GM10248 (cell line): ENCODE data around the gene ZDHHC19.
A peak's percentile ranks its signal among the peaks of the same experiment; 100 is the strongest.

Experiments
- CTCF ChIA-PET: fragments of 300-600 bp; sonication (Branson Sonifier 250); formaldehyde crosslinking; extraction: SDS; loops from one replicate; lab custom pipeline; 2021; ENCODE audit warnings: antibody characterized with exemption; lab: Yijun Ruan, JAX
- POLR2A ChIA-PET: fragments of 350-650 bp; sonication (Branson Sonifier 250); formaldehyde crosslinking; extraction: SDS; loops from one replicate; lab custom pipeline; 2020; ENCODE audit warnings: antibody characterized with exemption; lab: Yijun Ruan, JAX
- DNase-seq: peaks from one replicate; pipeline ENCODE4 v3.0.0; 2012; ENCODE audit errors: extremely low spot score
- CTCF ChIP-seq: IDR thresholded peaks from 2 replicates; pipeline ENCODE4 v1.5.1; 2012; ENCODE audit warnings: mild to moderate bottlenecking, low read depth; ENCODE audit errors: extremely low read depth, missing control alignments, control extremely low read depth

The ZDHHC19 gene

GRCh38 chr3:196236223-196236622, 25.0 kb upstream of the ZDHHC19 start:
- ChIA-PET CTCF (interaction anchor here (1.0 to 1.8 kb wide), 3 partner anchors 11 to 210 kb away, joined by 3 to 10 read pairs (median 4); no protein-coding TSS in a partner anchor), POLR2A (no interaction called here)
- no peak for DNase-seq
- TF ChIP-seq CTCF, result no peak

DNA sequence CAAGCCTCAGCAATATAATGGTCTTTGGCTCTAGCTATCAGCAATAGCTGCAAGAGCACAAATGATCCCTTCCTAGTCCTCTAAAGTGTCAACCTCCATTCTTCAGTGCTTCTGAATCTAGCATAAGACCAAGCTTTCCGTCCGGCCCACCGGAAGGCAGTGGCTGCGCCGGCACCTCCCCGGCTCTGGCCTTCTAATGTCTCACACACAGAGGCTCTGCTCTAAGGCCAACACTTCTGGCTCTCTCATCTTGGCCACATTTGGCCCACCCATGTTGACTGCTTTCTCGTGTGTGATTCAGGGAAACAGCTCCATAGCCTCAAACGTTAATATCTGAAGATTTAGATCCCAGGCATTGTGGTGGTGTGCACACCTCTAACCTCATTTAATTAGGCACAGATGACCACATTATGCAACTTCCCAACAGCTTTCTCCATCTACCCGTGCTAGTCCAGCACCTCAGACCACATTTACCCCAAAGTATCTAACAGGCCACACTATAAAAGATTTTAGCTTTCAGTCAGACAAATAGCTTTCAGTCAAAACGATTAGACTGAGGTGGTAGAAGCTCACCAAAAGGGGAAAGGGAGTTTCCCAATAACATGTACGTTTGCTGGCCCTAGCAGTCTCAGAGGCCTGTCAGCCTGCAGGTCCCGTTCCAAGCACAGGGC, 24.4 kb upstream of the ZDHHC19 start:
- TF ChIP-seq CTCF, result no peak
- DNase-seq, result no peak
- ChIA-PET POLR2A (interaction anchor here (0.6 to 1.1 kb wide), 2 partner anchors 15 to 43 kb away, joined by 3 to 5 read pairs; no protein-coding TSS in a partner anchor), CTCF (interaction anchor here (1.0 to 1.8 kb wide), 10 partner anchors 10 to 213 kb away, joined by 3 to 12 read pairs (median 4); no protein-coding TSS in a partner anchor)

- TF ChIP-seq CTCF, result no peak
- ChIA-PET POLR2A (no interaction called here), CTCF (interaction anchor here (1.0 kb wide), 2 partner anchors 9 to 21 kb away, joined by 3 to 4 read pairs; no protein-coding TSS in a partner anchor)
- no peak for DNase-seq
These were observed 21.7 kb upstream of the ZDHHC19 start for GRCh38 chr3:196232882-196233251.

- peak; percentile 72 for DNase-seq
- ChIA-PET CTCF (interaction anchor here (1.0 kb wide), 1 partner anchor 10 kb away, joined by 3 read pairs; no protein-coding TSS in a partner anchor), POLR2A (no interaction called here)
- TF ChIP-seq CTCF, result no peak
These were observed 21.1 kb upstream of the ZDHHC19 start for GRCh38 chr3:196232154-196232881.

DNA sequence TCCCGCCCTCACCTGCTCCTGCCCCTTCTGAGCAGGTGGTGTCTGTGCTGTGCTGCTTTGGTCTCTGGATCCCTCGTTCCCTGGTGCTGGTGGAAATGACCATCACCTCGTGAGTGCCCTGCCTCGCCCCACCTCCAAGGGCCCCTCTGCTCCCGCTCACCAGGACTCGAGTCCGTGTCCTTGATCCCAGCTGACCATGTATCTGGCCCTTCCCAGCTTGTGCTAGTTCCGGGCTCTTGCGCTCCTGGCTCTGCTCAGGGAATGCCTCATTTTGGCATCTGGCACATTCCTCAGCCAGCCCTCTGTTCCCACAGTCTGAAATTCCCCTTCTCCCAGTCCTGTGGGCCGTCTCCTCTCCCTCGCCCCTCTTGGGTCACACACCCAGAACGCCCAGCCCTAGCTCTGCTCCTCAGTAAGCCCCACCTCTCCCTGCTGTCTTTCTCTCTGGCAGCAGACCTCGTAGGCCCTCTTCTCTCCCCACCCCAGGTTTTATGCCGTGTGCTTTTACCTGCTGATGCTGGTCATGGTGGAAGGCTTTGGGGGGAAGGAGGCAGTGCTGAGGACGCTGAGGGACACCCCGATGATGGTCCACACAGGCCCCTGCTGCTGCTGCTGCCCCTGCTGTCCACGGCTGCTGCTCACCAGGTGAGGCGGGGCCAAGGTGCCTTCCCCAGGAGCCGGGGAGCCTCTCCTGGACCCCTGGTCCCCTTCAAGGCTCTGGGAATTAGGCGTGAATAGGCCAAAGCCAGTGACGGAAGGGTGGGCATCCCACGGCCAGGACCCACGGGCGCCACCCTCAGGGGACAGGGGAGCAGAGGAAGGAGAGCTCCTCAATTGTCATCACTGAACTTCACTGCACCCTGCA, 16.7 kb upstream of the ZDHHC19 start:
- ChIA-PET CTCF (interaction anchor here (1.1 kb wide), 1 partner anchor 26 kb away, joined by 4 read pairs; no protein-coding TSS in a partner anchor), POLR2A (no interaction called here)
- DNase-seq, result no peak
- no peak for TF ChIP-seq CTCF
